Vagina (tissue), 2 donors: Measurements from ENCODE around the gene GRIK4. TPM values are rescaled to one million over a fixed set of nuclear protein-coding genes. Genes with fewer than 3 reads are reported as not detected.

Source experiments
- DNase-seq, 2 donors: peaks; one replicate each; pipeline ENCODE4 v3.0.0-alpha.2; 2017; ENCODE audit errors: extremely low spot score in 2 of 2
- H3K27ac ChIP-seq: fragments of 200-600 bp; sonication (generic); one replicate; pipeline ENCODE4 v1.5.1; 2019
- H3K27me3 ChIP-seq: fragments of 200-600 bp; sonication (generic); one replicate; pipeline ENCODE4 v1.5.1; 2019
- H3K36me3 ChIP-seq, 2 donors: fragments of 200-600 bp; sonication (generic); one replicate each; pipeline ENCODE4 v1.5.1; 2017 to 2019
- H3K4me1 ChIP-seq: fragments of 200-600 bp; sonication (generic); one replicate; pipeline ENCODE4 v1.5.1; 2019
- H3K4me3 ChIP-seq, 2 donors: fragments of 200-600 bp; sonication (generic); 1 replicate in 1 of 2; 2 replicates in 1 of 2; pipeline ENCODE4 v1.5.1; 2016 to 2019
- H3K9me3 ChIP-seq: fragments of 200-600 bp; sonication (generic); one replicate; pipeline ENCODE4 v1.5.1; 2019
- POLR2A ChIP-seq, 2 donors: fragments of 450-650 bp; IDR thresholded peaks; one replicate each; pipeline ENCODE4 v1.6.1; 2017; ENCODE audit warnings: antibody characterized with exemption in 2 of 2, mild to moderate bottlenecking in 2 of 2, moderate library complexity in 2 of 2
- POLR2AphosphoS5 ChIP-seq, 2 donors: sonication (generic); formaldehyde crosslinking; IDR thresholded peaks; one replicate each; pipeline ENCODE4 v1.9.0; 2017; ENCODE audit warnings: antibody characterized with exemption in 2 of 2, mild to moderate bottlenecking in 2 of 2, low read depth in 1 of 2; ENCODE audit not compliant: insufficient read depth in 1 of 2
- intact Hi-C: fragments of 100-400 bp; cut with DNase I; formaldehyde crosslinking; loops from one replicate; pipeline ENCODE4 v1.15.1; 2023
- total RNA-seq: library from RNA; depleted of rRNA; stranded (reverse); fragments of >200 nt; gene quantifications from one replicate; pipeline ENCODE4 v1.2.3, GENCODE V29; 2016
- TF ChIP-seq, protein P1 (sequence below), 3 experiments: fragments of 450-650 bp in 2 of 3; fragments of 200-600 bp in 1 of 3; sonication (generic) in 1 of 3; IDR thresholded peaks; one replicate each; pipeline ENCODE4 v1.5.1; 2017 to 2019; ENCODE audit warnings: antibody characterized with exemption in 3 of 3, mild to moderate bottlenecking in 2 of 3, moderate library complexity in 2 of 3

The GRIK4 gene
- total RNA-seq, 1 donor from 2014 or later: 0.25 TPM

DNA sequence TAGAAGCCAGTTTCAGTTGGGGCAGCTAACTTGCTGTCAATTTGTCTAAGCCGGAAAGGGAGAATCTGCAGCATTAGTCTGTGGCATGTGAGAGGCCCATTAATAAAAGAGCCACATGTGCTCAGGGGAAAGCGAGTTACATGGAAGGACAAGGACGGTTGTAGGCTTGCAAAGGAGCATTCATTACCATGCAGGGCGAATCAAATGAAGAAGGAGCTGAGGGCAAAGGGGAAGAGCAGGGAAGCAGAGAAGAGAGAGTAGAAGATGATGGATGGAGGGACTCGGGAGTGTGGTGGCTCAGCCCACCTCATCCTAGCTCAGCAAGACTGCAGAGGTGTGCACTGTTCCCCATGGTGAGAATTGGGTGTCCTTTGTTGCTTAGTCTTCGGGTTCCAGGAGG, 359.6 kb downstream of the GRIK4 start:
- no peaks in the 10 kb centered on the region for H3K36me3 ChIP-seq
- no peaks in the 10 kb centered on the region for H3K27me3 ChIP-seq
- intact Hi-C loops: no loop called here
- H3K9me3 ChIP-seq: no peaks in the 10 kb centered on the region
- H3K4me3 ChIP-seq: no peak overlapping the region
- no peak overlapping the region for H3K27ac ChIP-seq
- TF ChIP-seq POLR2AphosphoS5 (IDR thresholded peaks at IDR 0.05; ENCODE audit: insufficient read depth in 1 of 2, low read depth in 1 of 2): no peak
- TF ChIP-seq, protein P1, sequence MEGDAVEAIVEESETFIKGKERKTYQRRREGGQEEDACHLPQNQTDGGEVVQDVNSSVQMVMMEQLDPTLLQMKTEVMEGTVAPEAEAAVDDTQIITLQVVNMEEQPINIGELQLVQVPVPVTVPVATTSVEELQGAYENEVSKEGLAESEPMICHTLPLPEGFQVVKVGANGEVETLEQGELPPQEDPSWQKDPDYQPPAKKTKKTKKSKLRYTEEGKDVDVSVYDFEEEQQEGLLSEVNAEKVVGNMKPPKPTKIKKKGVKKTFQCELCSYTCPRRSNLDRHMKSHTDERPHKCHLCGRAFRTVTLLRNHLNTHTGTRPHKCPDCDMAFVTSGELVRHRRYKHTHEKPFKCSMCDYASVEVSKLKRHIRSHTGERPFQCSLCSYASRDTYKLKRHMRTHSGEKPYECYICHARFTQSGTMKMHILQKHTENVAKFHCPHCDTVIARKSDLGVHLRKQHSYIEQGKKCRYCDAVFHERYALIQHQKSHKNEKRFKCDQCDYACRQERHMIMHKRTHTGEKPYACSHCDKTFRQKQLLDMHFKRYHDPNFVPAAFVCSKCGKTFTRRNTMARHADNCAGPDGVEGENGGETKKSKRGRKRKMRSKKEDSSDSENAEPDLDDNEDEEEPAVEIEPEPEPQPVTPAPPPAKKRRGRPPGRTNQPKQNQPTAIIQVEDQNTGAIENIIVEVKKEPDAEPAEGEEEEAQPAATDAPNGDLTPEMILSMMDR (IDR thresholded peaks at IDR 0.05): no peak
- TF ChIP-seq POLR2A (IDR thresholded peaks at IDR 0.05): no peak
- no peak for DNase-seq
- no peaks in the 10 kb centered on the region for H3K4me1 ChIP-seq

DNA sequence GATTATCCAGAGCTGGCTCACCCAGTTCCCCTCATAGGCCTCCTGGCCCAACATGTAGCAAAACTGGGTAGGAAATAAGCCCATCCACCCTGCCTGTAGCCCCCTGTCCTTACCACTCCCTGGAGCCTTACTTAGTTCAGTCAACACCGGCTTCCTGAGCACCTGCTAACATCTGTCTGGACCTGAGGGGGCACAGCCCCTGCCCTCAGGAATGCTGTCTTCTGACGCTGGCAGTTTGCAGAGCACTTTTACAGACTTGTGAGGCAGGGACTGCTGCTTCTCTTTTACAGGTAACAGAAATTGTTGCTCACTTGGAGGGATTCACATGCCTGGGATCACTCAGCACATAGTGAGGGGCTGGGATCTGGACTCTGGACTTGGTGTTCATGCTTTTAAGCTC, 360.4 kb downstream of the GRIK4 start:
- Histone ChIP-seq H3K27me3 (no peaks in the 10 kb centered on the region), H3K4me3 (no peak overlapping the region), H3K9me3 (no peaks in the 10 kb centered on the region), H3K36me3 (no peaks in the 10 kb centered on the region), H3K4me1 (no peaks in the 10 kb centered on the region), H3K27ac (no peak overlapping the region)
- intact Hi-C loops: no loop called here
- TF ChIP-seq, protein P1 (IDR thresholded peaks at IDR 0.05): no peak
- no peak for TF ChIP-seq POLR2AphosphoS5 (IDR thresholded peaks at IDR 0.05; ENCODE audit: insufficient read depth in 1 of 2, low read depth in 1 of 2)
- TF ChIP-seq POLR2A (IDR thresholded peaks at IDR 0.05): no peak
- DNase-seq: no peak

DNA sequence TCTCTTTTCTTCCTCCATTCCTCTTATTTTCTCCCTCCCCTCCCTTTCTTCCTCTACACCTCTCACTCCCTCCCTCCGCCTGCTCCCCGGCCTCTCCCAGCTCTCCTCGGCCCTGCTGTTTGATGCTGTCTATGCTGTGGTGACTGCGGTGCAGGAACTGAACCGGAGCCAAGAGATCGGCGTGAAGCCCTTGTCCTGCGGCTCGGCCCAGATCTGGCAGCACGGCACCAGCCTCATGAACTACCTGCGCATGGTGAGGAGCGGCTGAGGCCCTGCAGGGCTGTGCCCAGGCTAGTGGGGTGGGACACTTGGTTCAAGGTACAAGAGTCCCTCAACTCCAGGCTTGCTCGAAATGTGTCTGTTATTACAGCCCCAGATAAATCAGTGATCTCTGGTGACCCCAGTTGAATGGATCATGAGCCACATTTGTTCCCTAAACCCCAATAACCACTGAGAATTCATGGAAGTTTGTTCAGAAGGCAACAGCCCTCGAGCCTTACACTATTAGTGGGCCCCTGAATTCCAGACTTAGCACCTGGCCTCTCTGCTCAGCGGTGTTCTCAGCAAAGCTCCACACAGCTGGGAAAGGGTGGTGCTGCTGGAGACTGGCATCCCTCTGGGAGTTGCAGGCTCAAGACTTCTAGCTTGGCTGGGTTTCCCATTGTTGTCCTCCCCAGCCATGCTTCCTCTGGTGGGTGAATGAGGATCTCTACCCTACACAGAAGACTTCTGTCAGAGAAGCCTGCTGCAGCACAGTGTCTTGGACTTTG, 362.6 kb downstream of the GRIK4 start:
- no peak overlapping the region for H3K4me3 ChIP-seq
- H3K4me1 ChIP-seq: no peaks in the 10 kb centered on the region
- no peaks in the 10 kb centered on the region for H3K9me3 ChIP-seq
- H3K27ac ChIP-seq: no peak overlapping the region
- H3K27me3 ChIP-seq: no peaks in the 10 kb centered on the region
- no peaks in the 10 kb centered on the region for H3K36me3 ChIP-seq
- TF ChIP-seq, protein P1 (IDR thresholded peaks at IDR 0.05): no peak
- TF ChIP-seq POLR2A (IDR thresholded peaks at IDR 0.05) (no peak), POLR2AphosphoS5 (IDR thresholded peaks at IDR 0.05; ENCODE audit: insufficient read depth in 1 of 2, low read depth in 1 of 2) (no peak)
- no peak for DNase-seq
- intact Hi-C loops: no loop called here

DNA sequence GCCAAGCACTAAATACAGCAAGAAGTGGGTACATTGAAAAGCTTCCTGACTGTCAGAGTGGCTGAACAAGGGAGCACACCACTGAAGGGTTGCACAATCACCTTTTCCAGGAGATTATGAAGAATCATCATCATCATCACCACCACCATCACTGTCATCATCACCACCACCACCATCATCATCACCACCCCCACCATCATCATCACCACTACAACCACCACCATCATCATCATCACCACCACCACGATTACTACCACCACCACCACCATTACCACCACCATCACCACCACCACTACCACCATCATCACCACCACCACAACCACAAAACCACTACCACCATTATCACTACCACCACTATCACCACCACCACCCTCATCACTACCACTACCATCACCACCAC, 364.4 kb downstream of the GRIK4 start:
- no peak overlapping the region for H3K27ac ChIP-seq
- no peaks in the 10 kb centered on the region for H3K27me3 ChIP-seq
- H3K4me3 ChIP-seq: no peak overlapping the region
- DNase-seq: no peak
- no peaks in the 10 kb centered on the region for H3K4me1 ChIP-seq
- intact Hi-C loops: no loop called here
- TF ChIP-seq POLR2AphosphoS5 (IDR thresholded peaks at IDR 0.05; ENCODE audit: insufficient read depth in 1 of 2, low read depth in 1 of 2) (no peak), POLR2A (IDR thresholded peaks at IDR 0.05) (no peak)
- TF ChIP-seq, protein P1 (IDR thresholded peaks at IDR 0.05): no peak
- no peaks in the 10 kb centered on the region for H3K9me3 ChIP-seq
- no peaks in the 10 kb centered on the region for H3K36me3 ChIP-seq

DNA sequence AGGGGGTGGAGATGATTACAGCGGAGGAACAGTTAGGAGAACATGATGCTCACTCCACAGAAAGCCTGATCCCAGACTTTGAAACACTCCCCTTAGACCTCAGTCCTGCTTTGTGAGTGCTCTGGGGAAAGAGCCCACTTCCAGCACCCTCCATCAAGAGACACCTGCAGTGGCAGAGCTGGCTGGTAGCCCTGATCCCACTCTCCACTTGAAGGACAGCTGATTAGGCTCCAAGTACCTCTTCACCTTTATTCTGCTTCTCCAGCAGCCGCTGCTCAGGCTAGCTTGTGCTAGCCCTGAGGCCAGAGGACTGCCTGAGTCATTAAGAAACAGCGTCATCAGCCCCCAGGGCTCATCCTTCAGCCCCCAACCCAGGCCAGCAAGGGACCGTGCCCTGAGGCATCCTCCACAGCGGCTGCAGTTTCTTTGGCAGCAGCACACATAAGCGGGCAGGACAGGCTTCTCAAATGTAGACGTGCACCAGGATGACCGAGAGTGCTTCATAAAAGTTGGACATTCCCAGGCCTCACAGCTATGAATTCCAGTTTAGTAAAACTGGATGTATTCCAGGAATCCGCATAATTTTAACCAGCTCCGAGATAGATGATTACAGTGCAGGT, 366.3 kb downstream of the GRIK4 start:
- no peaks in the 10 kb centered on the region for H3K27me3 ChIP-seq
- no peak overlapping the region for H3K27ac ChIP-seq
- peaks cover 14% of the 10 kb centered on the region for H3K4me1 ChIP-seq
- TF ChIP-seq, protein P1 (IDR thresholded peaks at IDR 0.05): no peak
- no peak for TF ChIP-seq POLR2A (IDR thresholded peaks at IDR 0.05)
- no peaks in the 10 kb centered on the region for H3K36me3 ChIP-seq
- DNase-seq: no peak
- no peak overlapping the region for H3K4me3 ChIP-seq
- intact Hi-C loops: no loop called here
- no peaks in the 10 kb centered on the region for H3K9me3 ChIP-seq
